NCI-H2196 treated with DMSO at 0.1 percent for 48 hours (cell line): ENCODE results near the gene NME7.

Source experiments
- DNase-seq: peaks from one replicate; lab custom pipeline; 2025; ENCODE audit not compliant: unreplicated experiment; lab: John Stamatoyannopoulos, UW

Gene NME7

DNA sequence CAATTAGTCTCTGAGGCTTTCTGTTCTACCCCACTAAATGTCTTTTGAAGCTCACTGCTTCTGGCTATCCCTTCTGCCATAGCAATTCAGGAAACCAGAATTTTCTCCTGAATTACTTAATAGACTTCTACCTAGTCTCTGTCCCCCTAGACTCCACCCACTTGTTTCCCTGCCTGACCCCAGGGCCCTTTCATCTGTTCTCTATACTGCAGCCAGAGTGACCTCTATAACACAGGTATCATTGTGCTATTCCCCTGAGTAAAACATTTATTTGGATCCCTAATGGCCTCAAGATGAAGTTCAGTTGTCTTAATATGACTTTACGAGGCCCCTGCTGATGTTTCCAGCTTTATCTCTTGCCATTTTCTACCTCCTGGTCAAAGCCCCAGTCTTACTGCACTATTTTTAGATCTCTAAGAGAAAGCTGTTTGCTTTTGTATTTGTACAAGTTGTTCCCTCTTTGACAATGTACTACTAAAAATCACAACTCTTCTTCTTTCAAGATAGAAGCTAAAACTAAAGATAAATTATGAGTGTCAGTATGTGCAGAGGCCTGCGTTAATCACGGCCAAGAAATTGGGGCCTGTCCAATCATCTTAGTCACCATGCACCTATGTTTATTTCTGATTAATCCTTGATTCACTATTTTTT, 206.6 kb downstream of the NME7 start:
- no peak for DNase-seq

DNA sequence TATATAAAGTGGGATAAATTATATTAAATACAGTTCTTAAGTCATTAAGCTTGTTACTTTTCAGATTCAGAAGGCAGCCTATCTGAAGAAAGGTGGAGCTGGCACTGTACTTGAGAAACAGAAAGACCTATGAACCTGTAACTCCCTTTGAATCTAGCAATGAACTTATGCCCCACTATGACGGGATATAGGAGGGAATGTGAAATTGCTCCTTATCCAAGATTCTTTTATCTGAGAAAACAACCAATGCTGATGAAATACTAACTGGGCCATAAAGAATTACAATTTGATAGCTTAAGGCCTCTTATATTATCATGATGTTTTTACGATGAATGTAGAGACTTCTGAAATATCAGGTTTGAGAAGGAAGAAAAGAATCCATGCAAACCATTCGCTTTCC, 211.0 kb downstream of the NME7 start:
- DNase-seq = no peak

DNA sequence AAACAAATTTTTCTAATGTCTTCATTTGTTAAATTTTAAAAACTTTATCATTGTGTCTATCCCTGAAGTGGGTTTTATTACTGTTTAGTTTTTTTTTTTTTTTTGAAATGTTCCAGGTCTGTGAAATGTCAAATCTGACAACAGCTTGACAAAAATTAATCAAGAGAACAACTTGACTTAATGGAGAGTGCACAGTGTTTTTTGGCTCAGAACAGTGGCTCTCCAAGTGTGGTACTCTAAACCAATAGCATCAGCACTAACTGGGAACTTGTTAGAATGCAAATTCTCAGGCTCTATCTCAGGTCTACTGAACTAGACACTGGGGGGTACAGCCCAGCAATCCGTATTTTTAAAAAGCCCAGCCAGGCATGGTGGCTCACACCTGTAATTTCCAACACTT, 211.9 kb downstream of the NME7 start:
- no peak for DNase-seq

GRCh38 chr1:169151338-169151837, 216.2 kb downstream of the NME7 start:
- no peak for DNase-seq

- DNase-seq = no peak
Measured at GRCh38 chr1:169150641-169151337, 216.8 kb downstream of the NME7 start.

GRCh38 chr1:169149555-169150286, 217.9 kb downstream of the NME7 start:
- DNase-seq = no peak

DNA sequence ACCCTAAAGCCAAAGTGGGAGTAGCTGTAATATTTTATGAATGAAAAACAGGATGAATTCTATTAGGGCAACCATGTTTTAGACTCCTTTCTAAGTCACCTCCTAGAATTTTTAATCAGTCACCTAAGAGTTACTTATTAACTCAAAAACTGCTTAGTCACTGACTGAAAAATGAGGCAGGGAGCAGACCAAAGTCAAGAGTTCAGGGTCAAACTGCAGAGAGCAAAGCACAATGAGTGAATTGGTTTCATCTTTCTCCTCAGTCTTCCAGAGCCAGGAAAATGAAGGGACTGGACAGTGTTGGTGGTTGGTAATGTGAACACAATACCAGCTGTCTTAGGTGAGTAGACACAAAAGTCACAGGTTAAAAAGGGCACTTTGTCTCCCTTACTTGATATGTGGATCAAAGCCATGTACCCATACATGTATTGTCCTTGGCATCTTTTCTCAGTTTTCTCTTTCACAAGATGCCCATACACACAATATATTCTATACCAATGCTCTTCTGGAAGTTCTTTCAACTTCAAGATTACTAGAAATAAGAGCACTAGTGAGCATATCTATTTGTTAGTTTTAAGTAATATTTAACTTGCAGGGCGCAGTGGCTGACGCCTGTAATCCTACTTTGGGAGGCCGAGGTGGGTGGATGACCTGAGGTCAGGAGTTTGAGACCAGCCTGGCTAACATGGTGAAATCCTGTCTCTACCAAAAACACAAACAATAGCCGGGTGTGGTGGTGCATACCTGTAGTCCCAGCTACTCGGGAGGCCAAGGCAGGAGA, 218.9 kb downstream of the NME7 start:
- DNase-seq = no peak

GRCh38 chr1:169146576-169147214, 220.9 kb downstream of the NME7 start:
- no peak for DNase-seq

GRCh38 chr1:169144941-169145626, 222.5 kb downstream of the NME7 start:
- no peak for DNase-seq

DNA sequence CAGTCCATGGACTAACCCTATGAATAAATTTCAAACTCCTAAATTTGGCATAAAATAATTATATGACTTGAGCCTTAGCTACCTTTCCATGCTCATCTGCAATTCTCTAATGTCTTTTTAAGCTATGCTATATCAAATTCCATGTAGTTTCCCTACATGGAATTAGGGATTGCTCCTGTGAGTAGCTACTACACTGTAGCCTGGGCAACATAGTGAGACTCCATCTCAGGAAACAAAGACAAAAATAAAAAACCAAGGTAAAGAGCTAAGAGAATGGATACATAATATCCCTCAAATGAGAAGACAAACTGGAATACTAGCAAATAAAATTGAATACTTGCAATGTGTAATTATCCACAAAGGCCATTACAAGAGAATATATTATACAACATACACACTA, 223.6 kb downstream of the NME7 start:
- no peak for DNase-seq

GRCh38 chr1:169143346-169143745, 224.3 kb downstream of the NME7 start:
- DNase-seq = no peak

- DNase-seq = no peak
Measured at GRCh38 chr1:169142129-169142528, 225.5 kb downstream of the NME7 start.

- no peak for DNase-seq
Measured at GRCh38 chr1:169141356-169141755, 226.2 kb downstream of the NME7 start.

GRCh38 chr1:169138866-169139670, 228.5 kb downstream of the NME7 start:
- DNase-seq = no peak

DNA sequence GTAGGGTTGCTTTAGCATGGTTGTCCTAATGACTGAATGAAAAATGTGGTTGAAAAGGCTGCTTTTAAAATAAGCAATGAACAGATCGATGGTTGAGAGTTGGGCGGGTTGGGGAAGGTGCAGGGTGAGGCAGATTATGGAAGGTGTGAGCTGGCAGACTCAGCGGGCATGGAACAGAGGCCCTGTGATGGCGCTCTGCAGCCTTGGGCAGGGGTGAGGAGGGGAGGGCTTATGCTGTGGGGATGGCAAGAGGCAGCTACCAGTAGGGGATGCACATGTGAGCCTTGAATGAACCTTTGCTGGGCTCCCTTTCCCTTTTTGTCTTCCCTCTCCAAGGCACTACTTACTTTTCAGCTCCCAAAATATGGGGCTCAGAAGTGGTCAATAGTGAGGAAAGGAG, 230.2 kb downstream of the NME7 start:
- no peak for DNase-seq

DNA sequence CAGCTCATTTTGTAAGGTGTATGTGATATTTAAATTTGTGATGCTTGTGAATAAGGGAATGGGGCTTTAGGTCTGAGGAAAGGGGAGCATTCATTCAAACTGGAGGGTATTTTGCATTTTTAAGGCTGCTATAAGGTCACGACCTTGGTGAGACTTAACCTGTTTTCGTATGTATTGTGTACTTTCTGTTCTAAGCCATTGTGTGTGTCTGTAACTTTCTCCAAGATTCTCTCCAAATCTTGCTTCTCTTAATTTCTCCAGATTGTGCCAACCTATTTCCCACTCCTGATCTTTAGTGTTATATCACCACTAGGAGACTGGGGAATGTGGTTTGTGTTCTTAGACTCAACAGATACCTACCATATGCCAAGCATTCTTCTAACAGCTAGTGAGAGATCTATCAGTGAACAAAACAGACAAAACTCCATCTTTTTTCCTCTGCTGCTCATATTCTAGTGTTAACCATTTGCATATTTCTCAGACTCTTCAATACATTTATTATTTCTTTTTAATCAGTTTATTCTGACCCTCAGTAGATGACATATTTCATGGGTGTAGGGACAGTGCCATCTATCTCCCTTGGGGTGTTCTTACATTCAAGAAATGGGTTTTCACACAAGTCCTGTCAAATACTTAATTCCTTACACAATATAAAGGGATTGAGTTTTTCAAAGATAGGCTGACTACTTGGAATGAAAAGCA, 233.6 kb downstream of the NME7 start:
- no peak for DNase-seq

GRCh38 chr1:169133228-169133576, 234.4 kb downstream of the NME7 start:
- DNase-seq = no peak

- no peak for DNase-seq
Measured at GRCh38 chr1:169132512-169133227, 234.9 kb downstream of the NME7 start.
